ENCODE results near the gene ITPRID1.

The ITPRID1 gene

GRCh38 chr7:31695859-31696614, 182.1 kb downstream of the ITPRID1 start:
- DNase-seq (ENCODE audit: low read depth): no peak

GRCh38 chr7:31699050-31699449, 185.2 kb downstream of the ITPRID1 start:
- no peak for DNase-seq (ENCODE audit: low read depth)

- DNase-seq (ENCODE audit: low read depth): no peak
Observed at GRCh38 chr7:31702354-31702753, 188.5 kb downstream of the ITPRID1 start.

- no peak for DNase-seq (ENCODE audit: low read depth)
Observed at GRCh38 chr7:31705377-31705776, 191.5 kb downstream of the ITPRID1 start.

GRCh38 chr7:31707089-31707488, 193.2 kb downstream of the ITPRID1 start:
- no peak for DNase-seq (ENCODE audit: low read depth)

Measured in stimulated activated CD8-positive, alpha-beta memory T cell treated with anti-CD3 and anti-CD28 coated beads, Interleukin-12 subunit alpha, Interleukin-12 subunit beta, amount 100 ng/mL, for 1 hour (primary cell).